DND-41 (cell line): Measurements from ENCODE around the gene HAAO.

Source experiments
- ATAC-seq: fragments of 200-7000 bp; cut with Tn5 transposase; 3 replicates; pipeline ENCODE4 v1.9.1; 2021; ENCODE audit warnings: low read depth; ENCODE audit not compliant: insufficient read depth
- DNase-seq: peaks from one replicate; pipeline ENCODE4 v3.0.0-alpha.2; 2020
- H2AFZ ChIP-seq: 2 replicates; pipeline ENCODE4 v1.6.0; 2012; ENCODE audit warnings: low read depth, low read length
- H3K27ac ChIP-seq: 2 replicates; pipeline ENCODE4 v1.5.1; 2012; ENCODE audit warnings: low read length, inconsistent platforms
- H3K27me3 ChIP-seq: fragments of 200-600 bp; sonication (generic); 2 replicates; pipeline ENCODE4 v1.6.0; 2012; ENCODE audit warnings: low read length, mild to moderate bottlenecking, inconsistent platforms; ENCODE audit not compliant: insufficient read depth, poor library complexity
- H3K36me3 ChIP-seq: 2 replicates; pipeline ENCODE4 v1.5.1; 2012; ENCODE audit warnings: low read length, inconsistent platforms; ENCODE audit not compliant: insufficient read depth
- H3K4me1 ChIP-seq: 2 replicates; pipeline ENCODE4 v1.5.1; 2012; ENCODE audit warnings: mild to moderate bottlenecking, low read length; ENCODE audit not compliant: insufficient read depth
- H3K4me2 ChIP-seq: 2 replicates; pipeline ENCODE4 v1.6.0; 2012; ENCODE audit warnings: mild to moderate bottlenecking, moderate library complexity, low read length, inconsistent platforms; ENCODE audit not compliant: insufficient read depth
- H3K4me3 ChIP-seq, 2 experiments: fragments of 200-600 bp in 1 of 2; shearing (Covaris generic) in 1 of 2; 2 replicates each; pipeline ENCODE4 v1.5.1; 2012 to 2016; ENCODE audit warnings: inconsistent platforms in 2 of 2, low read length in 2 of 2, mild to moderate bottlenecking in 2 of 2, low read depth in 1 of 2, moderate library complexity in 1 of 2
- H3K79me2 ChIP-seq: 2 replicates; pipeline ENCODE4 v1.6.0; 2012; ENCODE audit warnings: low read length, inconsistent platforms; ENCODE audit not compliant: insufficient read depth
- H3K9ac ChIP-seq: 2 replicates; pipeline ENCODE4 v1.6.0; 2012; ENCODE audit warnings: low read depth, mild to moderate bottlenecking, inconsistent platforms, low read length, moderate library complexity
- H3K9me3 ChIP-seq: 2 replicates; pipeline ENCODE4 v1.5.1; 2012; ENCODE audit warnings: low read length, moderate library complexity, mild to moderate bottlenecking, inconsistent platforms; ENCODE audit not compliant: insufficient read depth, severe bottlenecking
- H4K20me1 ChIP-seq: 2 replicates; pipeline ENCODE4 v1.6.0; 2012; ENCODE audit warnings: low read length; ENCODE audit not compliant: insufficient read depth
- EZH2 ChIP-seq: IDR thresholded peaks from 3 replicates; pipeline ENCODE4 v1.6.1; 2012; ENCODE audit warnings: borderline replicate concordance, low read depth, mild to moderate bottlenecking, moderate library complexity, low read length, inconsistent platforms; ENCODE audit not compliant: severe bottlenecking
- TF ChIP-seq, protein P1 (sequence below): IDR thresholded peaks from 2 replicates; pipeline ENCODE4 v1.5.1; 2012; ENCODE audit warnings: borderline replicate concordance, low read length, moderate library complexity, mild to moderate bottlenecking; ENCODE audit not compliant: poor library complexity, severe bottlenecking; ENCODE audit errors: extremely low read depth

Gene HAAO

DNA sequence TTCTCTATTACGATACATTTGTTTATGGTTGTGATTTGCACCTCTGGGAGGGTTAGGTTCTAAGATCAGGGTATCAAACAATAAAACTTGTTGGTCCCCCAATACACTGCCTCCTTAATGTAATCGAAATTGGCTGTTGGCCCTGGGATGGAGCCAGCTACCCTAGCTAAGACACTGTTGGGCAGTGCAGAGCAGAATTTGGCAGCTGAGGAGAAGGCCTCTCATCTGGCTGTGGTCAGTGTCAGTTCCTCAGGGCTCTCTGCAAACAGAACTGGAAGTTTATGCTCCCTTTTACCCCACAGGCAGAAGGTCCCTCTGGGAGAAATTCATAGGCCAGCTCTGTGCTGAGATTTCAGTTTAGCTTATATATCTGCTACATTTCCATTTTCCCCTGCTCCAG, 8.6 kb upstream of the HAAO start:
- Histone ChIP-seq H3K27ac (no peak overlapping the region), H3K79me2 (no peaks in the 10 kb centered on the region), H3K4me1 (no peaks in the 10 kb centered on the region), H3K4me3 (no peak overlapping the region), H3K27me3 (no peaks in the 10 kb centered on the region), H4K20me1 (no peaks in the 10 kb centered on the region), H3K9ac (no peak overlapping the region), H3K4me2 (no peak overlapping the region), H3K9me3 (no peaks in the 10 kb centered on the region), H3K36me3 (no peaks in the 10 kb centered on the region), H2AFZ (no peak overlapping the region)
- no peak for TF ChIP-seq EZH2
- TF ChIP-seq, protein P1, sequence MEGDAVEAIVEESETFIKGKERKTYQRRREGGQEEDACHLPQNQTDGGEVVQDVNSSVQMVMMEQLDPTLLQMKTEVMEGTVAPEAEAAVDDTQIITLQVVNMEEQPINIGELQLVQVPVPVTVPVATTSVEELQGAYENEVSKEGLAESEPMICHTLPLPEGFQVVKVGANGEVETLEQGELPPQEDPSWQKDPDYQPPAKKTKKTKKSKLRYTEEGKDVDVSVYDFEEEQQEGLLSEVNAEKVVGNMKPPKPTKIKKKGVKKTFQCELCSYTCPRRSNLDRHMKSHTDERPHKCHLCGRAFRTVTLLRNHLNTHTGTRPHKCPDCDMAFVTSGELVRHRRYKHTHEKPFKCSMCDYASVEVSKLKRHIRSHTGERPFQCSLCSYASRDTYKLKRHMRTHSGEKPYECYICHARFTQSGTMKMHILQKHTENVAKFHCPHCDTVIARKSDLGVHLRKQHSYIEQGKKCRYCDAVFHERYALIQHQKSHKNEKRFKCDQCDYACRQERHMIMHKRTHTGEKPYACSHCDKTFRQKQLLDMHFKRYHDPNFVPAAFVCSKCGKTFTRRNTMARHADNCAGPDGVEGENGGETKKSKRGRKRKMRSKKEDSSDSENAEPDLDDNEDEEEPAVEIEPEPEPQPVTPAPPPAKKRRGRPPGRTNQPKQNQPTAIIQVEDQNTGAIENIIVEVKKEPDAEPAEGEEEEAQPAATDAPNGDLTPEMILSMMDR: no peak
- DNase-seq (no peak), ATAC-seq (no peak)

DNA sequence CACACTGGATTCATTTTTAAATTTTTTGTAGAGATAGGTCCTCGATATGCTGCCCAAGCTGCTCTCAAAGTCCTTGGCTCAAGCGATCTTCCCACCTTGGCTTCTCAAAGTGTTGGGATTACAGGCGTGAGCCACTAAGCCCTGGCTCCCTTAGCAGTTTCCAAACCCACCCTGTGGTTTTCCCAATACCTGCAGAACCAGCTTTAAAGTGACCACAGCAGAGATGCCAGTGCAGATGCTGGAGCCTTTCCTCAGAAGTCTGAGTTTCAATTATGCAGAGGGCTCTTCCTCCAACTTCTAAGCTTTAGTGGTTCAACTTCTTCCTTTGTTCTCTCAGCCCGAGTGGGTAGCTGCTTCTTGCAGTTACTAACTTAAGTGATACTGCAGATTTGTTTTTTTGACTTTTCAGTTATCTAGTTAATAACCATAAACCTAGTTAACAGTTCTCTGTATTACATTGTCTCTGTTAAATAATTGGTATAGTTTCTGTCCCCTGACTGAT, 8.1 kb upstream of the HAAO start:
- Histone ChIP-seq H3K9me3 (no peaks in the 10 kb centered on the region), H3K4me3 (no peak overlapping the region), H3K4me1 (no peaks in the 10 kb centered on the region), H3K27ac (no peak overlapping the region), H3K9ac (no peak overlapping the region), H3K27me3 (no peaks in the 10 kb centered on the region), H4K20me1 (no peaks in the 10 kb centered on the region), H2AFZ (no peak overlapping the region), H3K4me2 (no peak overlapping the region), H3K36me3 (no peaks in the 10 kb centered on the region), H3K79me2 (no peaks in the 10 kb centered on the region)
- ATAC-seq (peak; percentile 81), DNase-seq (peak; percentile 25)
- TF ChIP-seq, protein P1: no peak
- no peak for TF ChIP-seq EZH2

DNA sequence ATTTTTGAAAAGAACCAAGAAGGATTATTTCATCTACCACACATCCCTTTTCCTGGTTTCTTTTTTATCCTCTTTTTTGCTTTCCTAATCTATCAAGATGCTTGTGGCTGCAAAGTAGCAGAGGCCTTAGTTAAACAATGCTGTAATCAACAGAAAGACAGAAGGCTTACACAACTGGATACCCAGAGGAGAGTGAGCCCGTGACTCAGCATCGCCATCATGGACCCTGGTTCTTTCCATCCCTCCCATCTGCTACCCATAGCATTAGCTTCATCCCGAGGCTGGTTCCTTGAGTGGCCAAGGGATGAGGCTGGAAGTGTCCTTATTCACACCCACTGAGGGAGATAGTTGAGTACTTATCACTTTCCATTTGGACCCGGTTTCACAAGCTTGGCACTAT, 7.5 kb upstream of the HAAO start:
- Histone ChIP-seq H4K20me1 (no peaks in the 10 kb centered on the region), H3K4me1 (no peaks in the 10 kb centered on the region), H3K27ac (no peak overlapping the region), H3K9me3 (no peaks in the 10 kb centered on the region), H3K4me2 (no peak overlapping the region), H3K27me3 (no peaks in the 10 kb centered on the region), H3K36me3 (no peaks in the 10 kb centered on the region), H2AFZ (no peak overlapping the region), H3K4me3 (no peak overlapping the region), H3K9ac (no peak overlapping the region), H3K79me2 (no peaks in the 10 kb centered on the region)
- DNase-seq: no peak
- TF ChIP-seq, protein P1: no peak
- no peak for TF ChIP-seq EZH2
- ATAC-seq: no peak

DNA sequence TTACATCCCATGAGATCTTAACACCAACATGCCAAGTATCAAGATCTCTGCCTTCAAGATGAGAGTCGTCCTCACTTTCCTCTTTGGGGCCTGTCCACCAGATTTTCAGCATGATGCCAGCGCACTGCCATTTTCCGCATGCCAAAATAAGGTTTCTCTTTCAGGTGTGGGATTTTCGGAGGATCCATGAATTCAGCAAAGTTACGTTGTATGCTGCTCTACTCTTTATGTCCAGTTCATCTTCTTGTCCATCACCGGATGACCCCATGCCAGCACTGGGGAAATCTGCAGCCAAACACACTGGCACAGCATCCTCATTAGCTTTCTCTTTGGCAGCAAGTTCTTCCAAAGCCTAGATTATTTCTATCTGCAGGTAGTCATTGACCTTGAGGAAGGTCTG, 4.9 kb upstream of the HAAO start:
- H3K27me3 ChIP-seq: no peaks in the 10 kb centered on the region
- H3K9ac ChIP-seq: no peak overlapping the region
- no peaks in the 10 kb centered on the region for H4K20me1 ChIP-seq
- H3K4me2 ChIP-seq: no peak overlapping the region
- H3K9me3 ChIP-seq: no peaks in the 10 kb centered on the region
- H3K79me2 ChIP-seq: no peaks in the 10 kb centered on the region
- ATAC-seq (no peak), DNase-seq (no peak)
- H3K4me3 ChIP-seq: no peak overlapping the region
- no peak overlapping the region for H2AFZ ChIP-seq
- no peaks in the 10 kb centered on the region for H3K36me3 ChIP-seq
- peaks cover 9% of the 10 kb centered on the region for H3K4me1 ChIP-seq
- TF ChIP-seq EZH2: no peak
- TF ChIP-seq, protein P1: no peak
- no peak overlapping the region for H3K27ac ChIP-seq
